ENCODE measurements around the gene SH3BP4. TPM values are rescaled to one million over a fixed set of nuclear protein-coding genes. Genes with fewer than 3 reads are reported as not detected.
A peak's percentile ranks its signal among the peaks of the same experiment; 100 is the strongest.

SH3BP4 gene
- total and polyA plus RNA-seq, 7 donors: 4.8 to 22.8 (median 14.0) TPM

DNA sequence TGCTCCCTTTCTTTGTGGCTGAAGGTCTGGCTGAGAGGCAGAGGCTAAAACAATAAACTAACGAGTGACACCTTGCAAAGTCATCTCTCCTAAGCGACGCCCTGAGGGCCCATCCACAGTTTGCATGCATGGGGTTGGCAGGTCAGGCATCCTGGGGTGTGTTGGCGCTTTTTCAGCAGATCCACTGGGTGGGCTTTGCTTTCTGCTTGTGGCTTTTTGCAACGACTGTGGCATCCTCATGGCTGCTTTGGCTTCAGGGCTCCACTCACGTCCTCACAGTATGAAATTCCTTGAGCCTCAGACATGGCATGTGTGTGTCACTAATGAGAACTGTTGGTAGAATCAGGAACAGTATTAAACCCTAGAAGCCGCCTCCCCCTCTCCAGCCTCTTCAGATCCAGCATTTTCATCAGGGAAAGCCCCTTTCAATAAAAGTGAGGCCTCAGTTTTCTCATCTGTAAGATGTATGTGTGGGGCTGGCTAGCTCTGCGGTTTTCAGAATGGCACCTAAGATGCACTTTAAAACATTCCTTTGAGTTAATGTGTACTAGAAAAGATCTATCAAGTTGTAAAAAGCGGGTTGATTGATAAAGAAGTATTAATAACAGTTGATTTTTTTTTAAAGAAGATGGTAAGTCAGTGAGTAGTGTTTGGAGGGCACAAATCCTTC is 72.5 kb downstream of the SH3BP4 start:
- intact Hi-C loops (cut with DNase I): no loop called here
- H3K9me3 ChIP-seq: no peaks in the 10 kb centered on the region
- H3K36me3 ChIP-seq: no peaks in the 10 kb centered on the region
- peak; percentile 40 for DNase-seq
- H3K4me1 ChIP-seq: peaks cover 0 to 43% (median 17%) of the 10 kb centered on the region in 4 donors
- WGBS, 2 donors: 54 to 82% methylated on average over 9 of the region's 9 CpGs
- H3K4me3 ChIP-seq: no peak overlapping the region
- TF ChIP-seq CTCF (IDR thresholded peaks at IDR 0.05) (no peak), EP300 (IDR thresholded peaks at IDR 0.05) (no peak), POLR2A (IDR thresholded peaks at IDR 0.05) (no peak), POLR2AphosphoS5 (IDR thresholded peaks at IDR 0.05) (no peak)
- no peak overlapping the region for H3K27ac ChIP-seq
- no peaks in the 10 kb centered on the region for H3K27me3 ChIP-seq

DNA sequence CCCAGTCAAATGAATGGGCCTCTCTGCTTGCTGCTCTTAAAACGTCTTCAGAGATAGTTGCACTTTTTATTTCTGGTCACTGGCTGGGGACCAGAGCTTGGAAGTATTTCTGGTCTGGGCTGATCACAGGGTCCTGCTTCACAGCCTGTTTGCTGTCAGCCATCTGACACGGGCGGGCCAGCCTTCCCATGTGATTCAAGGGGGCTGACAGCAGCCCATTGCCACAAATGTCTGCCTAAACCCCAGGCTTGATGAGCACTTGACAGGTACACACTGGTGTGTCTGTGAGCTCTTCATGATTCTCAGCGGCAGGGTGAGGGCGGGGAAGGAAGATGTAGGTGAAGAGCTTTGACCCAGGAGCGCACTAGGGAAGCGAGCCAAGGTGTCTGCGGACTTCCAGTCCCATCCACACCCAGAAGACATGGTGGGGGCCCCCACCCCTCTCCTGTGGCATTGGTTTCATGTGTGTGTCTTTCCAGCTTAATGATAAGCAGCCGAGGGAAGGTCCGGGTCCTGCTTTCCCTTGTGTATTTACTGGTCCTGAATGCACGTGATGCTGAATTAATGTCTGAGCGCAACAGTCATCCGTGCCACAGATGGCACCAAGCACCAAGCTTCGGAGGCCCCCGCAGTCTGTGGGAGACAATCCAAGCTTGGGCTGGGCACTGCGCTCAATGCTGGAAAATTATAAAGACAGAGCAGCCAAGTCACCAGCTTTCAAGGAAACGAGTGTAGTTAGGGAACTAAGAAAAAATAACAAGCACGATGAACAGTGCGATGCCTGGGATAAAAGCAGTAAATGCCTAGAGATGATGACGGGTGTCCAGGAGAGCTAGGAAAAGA is 73.3 kb downstream of the SH3BP4 start:
- WGBS, 2 donors: 64 to 75% methylated on average over 20 of the region's 20 CpGs
- H3K36me3 ChIP-seq: no peaks in the 10 kb centered on the region
- intact Hi-C loops (cut with DNase I): no loop called here
- TF ChIP-seq EP300 (IDR thresholded peaks at IDR 0.05) (no peak), POLR2AphosphoS5 (IDR thresholded peaks at IDR 0.05) (no peak), CTCF (IDR thresholded peaks at IDR 0.05) (no peak), POLR2A (IDR thresholded peaks at IDR 0.05) (no peak)
- no peaks in the 10 kb centered on the region for H3K9me3 ChIP-seq
- H3K4me3 ChIP-seq: no peak overlapping the region
- DNase-seq: peak; percentile 41
- H3K27ac ChIP-seq: peak overlapping the region in 1 of 4 donors; percentile 56
- no peaks in the 10 kb centered on the region for H3K27me3 ChIP-seq
- H3K4me1 ChIP-seq: peaks cover 0 to 52% (median 21%) of the 10 kb centered on the region in 4 donors

DNA sequence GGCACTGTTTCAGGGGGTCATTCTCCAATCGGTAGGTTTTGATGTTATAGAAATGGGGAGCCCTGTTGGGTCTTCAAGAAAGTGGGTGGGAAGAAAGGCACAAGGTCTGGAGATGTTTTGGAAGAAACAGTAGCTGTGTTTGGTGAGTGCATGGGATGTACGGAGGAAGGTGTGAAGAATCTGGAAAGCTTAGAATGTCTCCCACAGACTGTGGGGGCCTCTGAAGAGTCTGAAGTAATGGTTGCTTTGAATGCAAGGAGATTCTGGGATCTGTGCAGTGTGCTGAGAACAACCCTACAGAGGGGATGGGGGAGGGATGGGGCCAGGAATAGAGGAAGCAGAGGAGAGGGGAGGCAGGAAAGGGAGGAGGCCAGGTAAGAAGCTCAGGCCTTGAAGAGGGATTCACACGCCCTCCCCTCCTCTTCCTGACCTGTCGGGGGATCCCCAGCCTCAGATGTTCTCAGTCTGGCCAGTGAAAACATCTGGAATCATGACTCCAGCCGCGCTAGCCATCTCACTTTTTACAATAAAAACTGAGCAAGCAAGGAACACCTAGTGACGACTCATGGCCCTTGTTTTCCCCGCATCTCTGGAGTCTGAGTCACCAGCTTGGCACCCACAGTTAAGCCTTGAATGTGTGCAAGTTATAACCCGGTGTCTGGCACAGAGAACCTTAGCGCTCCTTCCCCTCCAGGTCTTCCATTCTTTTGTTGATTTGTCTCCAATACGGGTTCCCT is 74.2 kb downstream of the SH3BP4 start:
- peak; percentile 62 for DNase-seq
- H3K27ac ChIP-seq: peak overlapping the region in 1 of 4 donors; percentile 56
- intact Hi-C loops (cut with DNase I): no loop called here

More for the DNA sequence above, 74.2 kb downstream of the SH3BP4 start:
- Histone ChIP-seq H3K4me3 (no peak overlapping the region), H3K36me3 (no peaks in the 10 kb centered on the region), H3K27me3 (no peaks in the 10 kb centered on the region), H3K4me1 (peaks cover 0 to 58% (median 23%) of the 10 kb centered on the region in 4 donors), H3K9me3 (no peaks in the 10 kb centered on the region)
- WGBS, 2 donors: 60 to 78% methylated on average over 11 of the region's 11 CpGs
- no peak for TF ChIP-seq EP300 (IDR thresholded peaks at IDR 0.05)
- TF ChIP-seq POLR2AphosphoS5 (IDR thresholded peaks at IDR 0.05): peak in 1 of 4 donors; percentile 22
- no peak for TF ChIP-seq POLR2A (IDR thresholded peaks at IDR 0.05)
- no peak for TF ChIP-seq CTCF (IDR thresholded peaks at IDR 0.05)
